Renal cortical epithelial cell (primary cell): ENCODE data around the gene MGAT3. TPM values are rescaled to one million over a fixed set of nuclear protein-coding genes. Genes with fewer than 3 reads are reported as not detected.

Experiments
- DNase-seq: peaks from one replicate; pipeline ENCODE4 v3.0.0-alpha.2; 2011; ENCODE audit warnings: low read depth
- total RNA-seq: library from RNA; depleted of rRNA; stranded (reverse); fragments of >200 nt; gene quantifications from 2 replicates; pipeline ENCODE4 v1.2.3, GENCODE V29; 2014

Gene MGAT3
- total RNA-seq, 1 donor from 2014 or later = 0.40 TPM

DNA sequence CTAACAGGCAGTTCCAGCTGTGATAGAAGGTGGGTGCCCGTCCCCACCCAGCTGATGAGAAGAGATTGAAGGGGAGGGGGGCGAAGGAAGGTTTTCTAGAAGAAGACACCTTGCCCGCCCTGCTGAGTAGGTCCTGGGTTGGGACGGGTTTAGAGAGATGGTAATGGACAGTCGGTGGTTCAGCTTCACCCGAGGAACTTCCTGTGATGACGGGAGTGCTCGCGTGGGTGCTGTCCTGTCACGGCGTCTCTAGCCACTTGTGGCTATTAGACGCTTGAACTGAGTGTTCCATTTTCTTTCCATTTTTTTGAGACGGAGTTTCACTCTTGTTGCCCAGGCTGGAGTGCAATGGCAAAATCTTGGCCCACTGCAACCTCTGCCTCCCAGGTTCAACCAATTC, 27.6 kb upstream of the MGAT3 start:
- no peak for DNase-seq

GRCh38 chr22:39429916-39430575, 26.8 kb upstream of the MGAT3 start:
- no peak for DNase-seq

GRCh38 chr22:39430576-39431150, 26.1 kb upstream of the MGAT3 start:
- DNase-seq = no peak

GRCh38 chr22:39431216-39431801, 25.5 kb upstream of the MGAT3 start:
- no peak for DNase-seq

GRCh38 chr22:39431821-39432251, 25.0 kb upstream of the MGAT3 start:
- DNase-seq = no peak

DNA sequence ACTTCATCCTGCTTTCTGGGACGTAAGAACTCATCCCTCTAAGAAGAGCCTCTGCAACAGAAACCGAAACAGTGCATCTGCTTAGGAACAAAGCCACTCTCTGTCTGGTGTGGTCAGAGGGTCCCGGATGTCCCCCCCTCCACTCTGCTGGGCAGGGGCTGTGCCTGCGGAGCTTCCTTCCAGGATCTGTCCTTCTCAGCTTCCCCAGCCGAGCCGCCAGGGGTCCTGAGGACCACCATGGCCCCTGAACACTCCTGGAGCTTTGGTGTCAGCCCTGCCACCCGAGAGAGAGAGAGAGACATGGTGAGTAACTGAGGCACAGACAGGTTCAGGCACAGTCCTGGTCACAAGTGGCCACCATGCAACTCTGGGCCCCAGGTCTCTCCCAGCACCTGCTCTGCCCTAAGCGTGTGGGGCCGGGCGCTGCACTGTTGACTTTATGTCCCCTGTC, 24.4 kb upstream of the MGAT3 start:
- DNase-seq = no peak

DNA sequence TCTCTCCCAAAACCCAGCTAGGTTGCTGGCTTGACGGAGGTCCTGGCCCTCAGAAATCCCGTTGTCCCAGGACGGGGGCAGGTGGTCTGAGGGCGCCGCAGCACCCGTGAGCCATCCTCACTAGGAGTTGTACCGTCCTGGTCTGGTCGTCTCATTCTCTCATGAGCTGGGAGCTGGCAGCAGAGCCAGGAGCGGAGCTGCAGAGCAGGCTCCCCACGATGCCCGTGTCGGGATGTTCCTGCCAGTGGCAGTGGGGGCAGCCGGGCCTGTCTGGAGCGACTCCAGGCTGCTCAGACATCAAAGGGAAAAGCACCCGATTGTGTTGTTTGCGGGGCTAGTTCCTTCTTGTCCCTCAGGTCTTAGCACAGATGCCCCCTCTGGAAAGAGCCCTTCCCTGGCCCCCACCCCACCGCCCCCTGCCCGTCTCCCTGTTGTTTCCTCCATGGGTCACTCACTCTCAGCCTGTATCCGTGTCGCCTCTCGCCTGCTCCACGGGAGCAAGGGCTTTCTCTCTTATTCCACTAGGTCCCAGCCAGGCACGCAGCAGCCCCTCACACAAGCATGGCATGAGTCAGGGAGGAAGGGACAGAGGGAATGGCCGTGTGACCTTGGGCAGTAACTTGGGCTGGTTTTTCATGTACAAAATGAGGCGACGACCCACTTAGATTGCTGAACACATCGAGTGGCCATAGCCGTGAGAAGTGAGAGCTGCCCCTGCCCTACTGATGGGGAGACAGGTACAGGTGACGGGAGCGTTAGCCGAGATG, 23.2 kb upstream of the MGAT3 start:
- no peak for DNase-seq

- DNase-seq = no peak
Observed at GRCh38 chr22:39434243-39434653, 22.6 kb upstream of the MGAT3 start.

DNA sequence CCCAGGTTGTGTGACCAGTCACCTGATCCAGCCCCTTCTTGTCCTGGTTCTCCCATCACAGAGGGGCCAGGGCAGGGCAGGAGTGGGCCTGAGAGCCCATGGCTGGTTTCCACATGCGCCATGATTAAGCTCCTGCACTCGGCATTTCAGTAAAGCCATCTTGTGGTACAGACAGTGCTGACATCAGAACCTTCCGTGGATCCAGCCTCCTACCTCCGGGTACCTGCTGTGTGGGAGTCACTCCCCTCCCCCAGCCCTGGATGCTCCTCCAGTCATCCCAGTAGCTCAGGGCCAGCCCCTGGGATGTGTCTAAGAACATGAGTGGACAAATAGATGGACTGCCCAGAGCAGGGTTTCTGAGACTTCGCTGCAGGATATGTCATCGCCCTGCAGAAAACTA, 22.1 kb upstream of the MGAT3 start:
- no peak for DNase-seq

GRCh38 chr22:39435616-39436015, 21.2 kb upstream of the MGAT3 start:
- DNase-seq = no peak

DNA sequence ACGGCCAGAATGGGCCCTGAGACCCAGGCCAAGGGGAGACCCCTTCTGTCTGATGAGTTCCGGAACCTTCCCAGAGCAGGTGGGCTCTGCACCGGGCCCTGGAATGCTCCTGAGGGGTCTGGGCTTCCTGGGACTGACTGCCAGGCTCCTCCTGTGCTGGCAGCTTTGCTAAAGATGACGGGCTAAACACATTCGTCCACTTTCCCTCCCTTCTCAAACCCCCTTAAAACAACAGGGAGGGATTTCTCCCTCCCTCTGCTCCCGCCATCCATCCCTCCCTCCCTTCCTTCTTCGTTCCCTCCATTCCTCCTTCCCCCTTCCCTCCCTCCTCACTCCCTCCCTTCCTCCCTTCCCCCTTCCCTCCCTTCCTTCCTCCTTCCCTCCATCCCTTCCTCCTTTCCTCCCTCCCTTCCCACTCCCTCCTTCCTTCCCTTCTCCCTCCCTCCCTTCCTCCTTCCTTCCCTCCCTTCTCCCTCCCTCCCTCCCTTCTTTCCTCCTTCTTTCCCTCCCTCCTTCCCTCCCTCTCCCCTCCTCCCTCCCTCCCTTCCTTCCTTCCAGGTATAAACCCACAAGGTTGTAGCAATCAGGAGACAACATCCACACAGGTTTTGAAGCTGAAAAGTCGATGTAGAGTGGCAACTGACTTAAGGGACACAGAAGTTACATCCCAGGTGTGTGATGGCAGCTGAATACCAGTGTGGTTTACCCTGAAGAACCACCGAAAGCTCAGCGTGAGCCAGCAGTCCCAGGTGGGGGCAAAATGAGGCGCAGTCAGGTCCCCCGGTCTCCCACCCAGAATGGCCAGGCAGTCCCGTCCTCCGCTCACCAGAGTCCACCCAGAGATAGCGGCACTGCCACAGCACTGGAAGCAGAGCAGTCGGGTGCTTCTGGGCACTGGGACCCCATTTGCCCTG, 18.8 kb upstream of the MGAT3 start:
- DNase-seq = no peak

GRCh38 chr22:39439170-39439569, 17.6 kb upstream of the MGAT3 start:
- DNase-seq = no peak

- DNase-seq = no peak
Observed at GRCh38 chr22:39443398-39443797, 13.4 kb upstream of the MGAT3 start.

DNA sequence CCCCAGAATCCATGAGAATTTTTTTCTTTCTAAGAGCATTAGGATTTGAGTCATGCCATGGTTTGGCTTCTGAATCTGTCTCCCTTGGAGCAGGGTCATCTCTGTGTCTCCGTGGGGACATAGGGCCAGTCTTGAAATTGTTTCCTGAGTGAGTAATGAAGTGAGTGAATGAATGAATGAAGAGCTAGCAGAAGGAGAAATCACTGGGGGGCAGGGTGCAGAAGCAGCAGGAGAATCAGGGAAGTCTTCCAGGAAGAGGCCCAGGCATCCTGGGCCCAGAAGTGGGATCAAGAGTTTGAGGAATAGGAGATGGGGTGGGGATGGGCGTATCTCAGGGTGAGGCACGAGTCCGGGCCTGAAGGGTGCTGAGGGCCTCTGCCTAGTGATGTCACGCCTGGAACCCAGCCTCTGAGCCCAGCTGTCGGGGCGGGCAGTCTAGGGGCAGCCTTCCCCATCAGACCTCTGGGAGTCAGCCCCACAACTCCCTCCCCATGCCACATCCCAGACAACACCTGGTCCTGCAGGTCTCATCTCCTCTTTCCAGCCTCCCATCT, 12.5 kb upstream of the MGAT3 start:
- no peak for DNase-seq

- no peak for DNase-seq
Observed at GRCh38 chr22:39444937-39445465, 11.8 kb upstream of the MGAT3 start.

- DNase-seq = no peak
Observed at GRCh38 chr22:39445678-39446077, 11.1 kb upstream of the MGAT3 start.

DNA sequence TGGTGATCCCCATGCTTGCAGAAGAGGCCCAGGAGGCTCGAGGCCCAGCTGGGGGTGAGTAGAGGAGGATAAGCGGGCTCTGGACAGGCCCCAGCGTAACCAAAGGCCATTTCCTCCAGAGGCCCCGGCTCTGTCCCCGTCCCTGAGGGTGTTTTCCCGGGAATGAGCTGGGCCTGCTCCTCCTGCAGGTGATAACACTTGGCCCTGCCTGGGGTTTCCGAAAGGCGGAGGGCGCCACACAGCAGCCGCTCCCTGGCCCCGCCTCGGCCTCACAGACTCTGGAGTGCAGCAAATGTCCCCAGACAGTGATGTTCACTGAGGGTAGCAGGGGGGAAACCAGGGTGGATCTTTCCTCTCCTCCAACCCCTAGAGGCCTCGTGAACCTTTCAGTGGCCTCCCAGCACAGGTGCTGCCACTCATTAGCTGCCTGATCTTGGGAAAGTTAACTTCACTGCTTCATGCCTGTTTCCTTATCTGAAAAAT, 10.5 kb upstream of the MGAT3 start:
- DNase-seq = no peak

DNA sequence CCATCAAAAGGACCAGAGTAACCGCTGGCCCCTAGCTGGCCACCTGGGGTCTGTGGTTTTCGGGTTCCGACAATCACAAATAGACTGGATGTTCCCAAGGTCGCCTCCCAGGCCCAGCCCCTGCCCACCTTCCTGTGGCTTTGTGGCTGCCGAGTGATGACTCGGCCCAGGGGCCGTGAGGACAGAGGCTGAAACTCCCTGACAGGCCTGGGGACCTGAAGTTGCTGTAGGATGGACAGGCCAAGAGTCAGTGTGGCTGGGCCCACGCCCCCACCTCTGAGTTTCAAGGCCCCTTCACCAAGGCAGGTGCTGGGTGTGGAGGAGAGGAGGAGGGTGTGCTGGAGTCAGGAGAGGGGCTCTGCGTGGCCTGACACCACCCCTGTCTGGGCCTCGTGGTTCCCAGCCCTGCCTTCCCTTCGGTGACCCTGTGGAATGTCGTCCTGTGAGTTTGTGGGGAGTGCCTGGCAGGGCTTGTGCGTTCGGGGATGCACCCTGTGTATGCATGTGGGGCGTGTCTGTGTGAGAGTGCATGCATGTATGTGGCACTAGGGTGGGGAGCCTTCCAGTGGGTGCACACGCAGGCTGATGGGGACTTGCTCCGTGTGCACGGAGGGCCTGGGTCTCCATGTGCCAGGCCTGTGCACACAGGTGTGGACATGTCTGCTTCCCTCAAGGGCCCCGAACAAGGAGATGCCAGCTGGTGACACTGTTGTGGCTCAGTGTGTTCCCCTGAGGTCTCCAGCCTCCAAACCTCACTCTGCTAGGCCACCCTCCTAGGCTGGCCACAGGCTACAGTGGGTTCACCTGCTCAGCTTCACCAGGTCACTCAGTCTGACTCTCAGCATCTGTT, 8.4 kb upstream of the MGAT3 start:
- peak; percentile 21 for DNase-seq

DNA sequence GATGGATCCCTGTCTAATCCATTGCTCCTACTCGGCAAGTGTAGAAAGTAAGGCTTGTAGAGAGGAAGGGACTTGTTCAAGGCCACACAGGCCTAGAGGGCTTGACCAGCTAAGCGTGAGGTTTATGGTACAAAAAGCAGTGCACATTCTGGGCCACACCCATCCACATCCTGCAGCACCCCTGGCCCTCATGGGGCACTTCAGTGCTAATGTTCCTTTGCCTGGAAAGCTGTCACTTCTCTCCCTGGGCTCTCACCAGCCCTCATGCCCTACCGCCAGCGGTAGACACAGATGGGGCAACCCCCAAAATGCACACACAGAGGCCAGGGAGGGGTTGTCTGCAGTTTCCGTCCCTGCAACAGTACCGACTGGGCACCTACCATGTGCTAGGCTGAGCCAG, 7.1 kb upstream of the MGAT3 start:
- no peak for DNase-seq
